ENCODE measurements around the gene CTU1.

The CTU1 gene

GRCh38 chr19:51071095-51071405, 37.2 kb downstream of the CTU1 start:
- H3K9me3 ChIP-seq (ENCODE audit: insufficient read depth, low read length), result no peaks in the 10 kb centered on the region
- TF ChIP-seq YY1 (IDR thresholded peaks at IDR 0.05; ENCODE audit: insufficient read depth, insufficient read length) (no peak), SUZ12 (IDR thresholded peaks at IDR 0.05; ENCODE audit: extremely low read depth, insufficient read depth, insufficient read length) (no peak), ZNF274 (IDR thresholded peaks at IDR 0.05; ENCODE audit: low read depth, low read length) (no peak)
- no peaks in the 10 kb centered on the region for H3K36me3 ChIP-seq (ENCODE audit: insufficient read depth, insufficient read length, low read length)
- H3K4me1 ChIP-seq (ENCODE audit: insufficient read depth, insufficient read length), result no peaks in the 10 kb centered on the region
- H3K27me3 ChIP-seq (ENCODE audit: insufficient read depth, insufficient read length), result peaks cover 2% of the 10 kb centered on the region
- DNase-seq (ENCODE audit: low read depth, low spot score), result no peak
- H3K9ac ChIP-seq (ENCODE audit: insufficient read length, low read depth), result no peak overlapping the region
- H3K4me3 ChIP-seq (ENCODE audit: insufficient read length, low read depth), result no peak overlapping the region

GRCh38 chr19:51070334-51071094, 37.7 kb downstream of the CTU1 start:
- Histone ChIP-seq H3K4me3 (ENCODE audit: insufficient read length, low read depth) (no peak overlapping the region), H3K4me1 (ENCODE audit: insufficient read depth, insufficient read length) (no peaks in the 10 kb centered on the region), H3K27me3 (ENCODE audit: insufficient read depth, insufficient read length) (peaks cover 6% of the 10 kb centered on the region), H3K9me3 (ENCODE audit: insufficient read depth, low read length) (no peaks in the 10 kb centered on the region), H3K9ac (ENCODE audit: insufficient read length, low read depth) (no peak overlapping the region), H3K36me3 (ENCODE audit: insufficient read depth, insufficient read length, low read length) (no peaks in the 10 kb centered on the region)
- no peak for DNase-seq (ENCODE audit: low read depth, low spot score)
- no peak for TF ChIP-seq ZNF274 (IDR thresholded peaks at IDR 0.05; ENCODE audit: low read depth, low read length)
- no peak for TF ChIP-seq YY1 (IDR thresholded peaks at IDR 0.05; ENCODE audit: insufficient read depth, insufficient read length)
- TF ChIP-seq SUZ12 (IDR thresholded peaks at IDR 0.05; ENCODE audit: extremely low read depth, insufficient read depth, insufficient read length), result no peak

GRCh38 chr19:51066393-51067186, 41.6 kb downstream of the CTU1 start:
- no peak for DNase-seq (ENCODE audit: low read depth, low spot score)
- Histone ChIP-seq H3K4me3 (ENCODE audit: insufficient read length, low read depth) (no peak overlapping the region), H3K36me3 (ENCODE audit: insufficient read depth, insufficient read length, low read length) (no peaks in the 10 kb centered on the region), H3K27me3 (ENCODE audit: insufficient read depth, insufficient read length) (peaks cover 6% of the 10 kb centered on the region), H3K4me1 (ENCODE audit: insufficient read depth, insufficient read length) (no peaks in the 10 kb centered on the region), H3K9ac (ENCODE audit: insufficient read length, low read depth) (no peak overlapping the region), H3K9me3 (ENCODE audit: insufficient read depth, low read length) (no peaks in the 10 kb centered on the region)
- no peak for TF ChIP-seq ZNF274 (IDR thresholded peaks at IDR 0.05; ENCODE audit: low read depth, low read length)
- TF ChIP-seq SUZ12 (IDR thresholded peaks at IDR 0.05; ENCODE audit: extremely low read depth, insufficient read depth, insufficient read length), result no peak
- no peak for TF ChIP-seq YY1 (IDR thresholded peaks at IDR 0.05; ENCODE audit: insufficient read depth, insufficient read length)

- peak overlapping the region; percentile 64 for H3K9ac ChIP-seq (ENCODE audit: insufficient read length, low read depth)
- TF ChIP-seq YY1 (IDR thresholded peaks at IDR 0.05; ENCODE audit: insufficient read depth, insufficient read length) (no peak), SUZ12 (IDR thresholded peaks at IDR 0.05; ENCODE audit: extremely low read depth, insufficient read depth, insufficient read length) (no peak), ZNF274 (IDR thresholded peaks at IDR 0.05; ENCODE audit: low read depth, low read length) (no peak)
Observed at GRCh38 chr19:51065221-51065960, 42.8 kb downstream of the CTU1 start.

GRCh38 chr19:51064534-51065220, 43.5 kb downstream of the CTU1 start, which contains the start of gene KLK13:
Gene KLK13 (minus strand): TSS chr19:51065092. CDS start chr19:51065067, 25 bp downstream.
- Histone ChIP-seq H3K36me3 (ENCODE audit: insufficient read depth, insufficient read length, low read length) (no peaks in the 10 kb centered on the region), H3K9me3 (ENCODE audit: insufficient read depth, low read length) (no peaks in the 10 kb centered on the region), H3K4me3 (ENCODE audit: insufficient read length, low read depth) (peak within 1 kb of the TSS; percentile 32), H3K4me1 (ENCODE audit: insufficient read depth, insufficient read length) (no peaks in the 10 kb centered on the region), H3K9ac (ENCODE audit: insufficient read length, low read depth) (peak within 1 kb of the TSS; percentile 64), H3K27me3 (ENCODE audit: insufficient read depth, insufficient read length) (peaks cover 6% of the 10 kb centered on the region)
- DNase-seq (ENCODE audit: low read depth, low spot score), result peak; percentile 35
- TF ChIP-seq SUZ12 (IDR thresholded peaks at IDR 0.05; ENCODE audit: extremely low read depth, insufficient read depth, insufficient read length) (no peak), ZNF274 (IDR thresholded peaks at IDR 0.05; ENCODE audit: low read depth, low read length) (no peak), YY1 (IDR thresholded peaks at IDR 0.05; ENCODE audit: insufficient read depth, insufficient read length) (no peak)

More at GRCh38 chr19:51065221-51065960, 42.8 kb downstream of the CTU1 start:
- no peak for DNase-seq (ENCODE audit: low read depth, low spot score)
- H3K36me3 ChIP-seq (ENCODE audit: insufficient read depth, insufficient read length, low read length), result no peaks in the 10 kb centered on the region
- no peaks in the 10 kb centered on the region for H3K9me3 ChIP-seq (ENCODE audit: insufficient read depth, low read length)
- H3K4me1 ChIP-seq (ENCODE audit: insufficient read depth, insufficient read length), result no peaks in the 10 kb centered on the region
- H3K4me3 ChIP-seq (ENCODE audit: insufficient read length, low read depth), result peak overlapping the region; percentile 32
- peaks cover 6% of the 10 kb centered on the region for H3K27me3 ChIP-seq (ENCODE audit: insufficient read depth, insufficient read length)

- Histone ChIP-seq H3K4me1 (ENCODE audit: insufficient read depth, insufficient read length) (no peaks in the 10 kb centered on the region), H3K4me3 (ENCODE audit: insufficient read length, low read depth) (no peak overlapping the region), H3K36me3 (ENCODE audit: insufficient read depth, insufficient read length, low read length) (no peaks in the 10 kb centered on the region), H3K9me3 (ENCODE audit: insufficient read depth, low read length) (no peaks in the 10 kb centered on the region), H3K27me3 (ENCODE audit: insufficient read depth, insufficient read length) (peaks cover 6% of the 10 kb centered on the region), H3K9ac (ENCODE audit: insufficient read length, low read depth) (no peak overlapping the region)
- DNase-seq (ENCODE audit: low read depth, low spot score), result no peak
- no peak for TF ChIP-seq ZNF274 (IDR thresholded peaks at IDR 0.05; ENCODE audit: low read depth, low read length)
- no peak for TF ChIP-seq SUZ12 (IDR thresholded peaks at IDR 0.05; ENCODE audit: extremely low read depth, insufficient read depth, insufficient read length)
- TF ChIP-seq YY1 (IDR thresholded peaks at IDR 0.05; ENCODE audit: insufficient read depth, insufficient read length), result no peak
Observed at GRCh38 chr19:51063664-51064063, 44.5 kb downstream of the CTU1 start.
